H1 (cell line): ENCODE data around the gene SPOCK1. TPM values are rescaled to one million over a fixed set of nuclear protein-coding genes. Genes with fewer than 3 reads are reported as not detected.

Experiments
- CTCF ChIA-PET: fragments of 300-600 bp; sonication (Branson Sonifier 250); formaldehyde crosslinking; loops from one replicate; lab custom pipeline; 2021; ENCODE audit not compliant: partially characterized antibody; lab: Charles Lee
- POLR2A ChIA-PET: fragments of 300-600 bp; sonication (Branson Sonifier 250); formaldehyde crosslinking; loops from one replicate; lab custom pipeline; 2021; ENCODE audit warnings: inconsistent platforms; ENCODE audit not compliant: partially characterized antibody; lab: Charles Lee
- DNase-seq, 2 experiments: peaks; one replicate each; pipeline versions ENCODE4 v3.0.0 to v3.0.0-alpha.2; 2010 to 2022; ENCODE audit warnings: low spot score in 2 of 2, low read depth in 1 of 2, mixed read lengths in 1 of 2
- FAIRE-seq: peaks from 2 replicates; lab custom pipeline; 2011; peaks lifted over from hg19 to GRCh38; lab: Jason Lieb, UNC
- H2AFZ ChIP-seq: 2 replicates; pipeline ENCODE4 v1.8.1; 2012; ENCODE audit warnings: low read length, inconsistent platforms
- H2AK5ac ChIP-seq: 2 replicates; pipeline ENCODE4 v1.6.1; 2013; ENCODE audit warnings: low read depth, low read length
- H2BK120ac ChIP-seq: replicated peaks from 2 replicates; pipeline ENCODE3; 2013; ENCODE audit warnings: low read depth, low read length, inconsistent platforms
- H2BK12ac ChIP-seq: 2 replicates; pipeline ENCODE4 v1.6.1; 2013; ENCODE audit warnings: low read depth, low read length
- H2BK15ac ChIP-seq: 2 replicates; pipeline ENCODE4 v1.6.1; 2013; ENCODE audit warnings: low read length
- H2BK20ac ChIP-seq: 2 replicates; pipeline ENCODE4 v1.6.1; 2013; ENCODE audit warnings: low read length
- H2BK5ac ChIP-seq: 2 replicates; pipeline ENCODE4 v1.6.1; 2013; ENCODE audit warnings: low read depth, low read length
- H3K14ac ChIP-seq: 2 replicates; pipeline ENCODE4 v1.6.1; 2013; ENCODE audit warnings: inconsistent platforms; ENCODE audit not compliant: insufficient read length
- H3K18ac ChIP-seq: 2 replicates; pipeline ENCODE4 v1.6.1; 2013; ENCODE audit warnings: low read length; ENCODE audit errors: extremely low read depth
- H3K23ac ChIP-seq: 2 replicates; pipeline ENCODE4 v1.6.1; 2013; ENCODE audit warnings: inconsistent platforms; ENCODE audit not compliant: insufficient read length
- H3K23me2 ChIP-seq: 2 replicates; pipeline ENCODE4 v1.6.1; 2013; ENCODE audit warnings: low read depth, low read length
- H3K27ac ChIP-seq: 2 replicates; pipeline ENCODE4 v1.6.1; 2011; ENCODE audit warnings: low read depth, low read length, inconsistent platforms
- H3K27me3 ChIP-seq, 4 experiments: replicated peaks in 1 of 4; 1 replicate in 1 of 4; 2 replicates in 3 of 4; pipeline versions ENCODE4 v1.6.1 to v1.8.1; 2011 to 2013; ENCODE audit warnings: low read length in 3 of 4, mild to moderate bottlenecking in 3 of 4, inconsistent platforms in 2 of 4, mixed read lengths in 2 of 4, moderate library complexity in 1 of 4; ENCODE audit not compliant: control insufficient read depth in 3 of 4, insufficient read depth in 3 of 4; ENCODE audit errors: extremely low read depth in 1 of 4
- H3K36me3 ChIP-seq, 4 experiments: 2 replicates each; pipeline versions ENCODE4 v1.6.1 to v1.8.1; 2011 to 2013; ENCODE audit warnings: mild to moderate bottlenecking in 4 of 4, low read length in 3 of 4, moderate library complexity in 2 of 4, control low read depth in 1 of 4, inconsistent platforms in 1 of 4; ENCODE audit not compliant: insufficient read depth in 4 of 4, control insufficient read depth in 2 of 4
- H3K4ac ChIP-seq: replicated peaks from 2 replicates; pipeline ENCODE3; 2013; ENCODE audit warnings: low read length, low read depth, mixed read lengths, inconsistent platforms; ENCODE audit not compliant: insufficient read length
- H3K4me1 ChIP-seq, 4 experiments: replicated peaks in 1 of 4; 1 replicate in 1 of 4; 2 replicates in 3 of 4; pipeline versions ENCODE4 v1.6.1 to v1.8.1; 2011 to 2013; ENCODE audit warnings: low read length in 3 of 4, inconsistent platforms in 2 of 4, mixed read lengths in 1 of 4; ENCODE audit not compliant: insufficient read depth in 4 of 4, control insufficient read depth in 3 of 4
- H3K4me2 ChIP-seq, 2 experiments: 2 replicates each; pipeline versions ENCODE4 v1.6.1 to v1.8.1; 2011 to 2013; ENCODE audit warnings: low read depth in 2 of 2, low read length in 2 of 2, control low read depth in 1 of 2, inconsistent platforms in 1 of 2, mild to moderate bottlenecking in 1 of 2; ENCODE audit not compliant: insufficient read depth in 1 of 2
- H3K4me3 ChIP-seq, 4 experiments: fragments of 200-600, 300-600 bp in 1 of 4; sonication (generic), shearing (Covaris generic), sonication (Bioruptor Twin) in 1 of 4; 2 replicates each; pipeline versions ENCODE4 v1.5.1 to v1.8.1; 2011 to 2016; ENCODE audit warnings: low read length in 4 of 4, low read depth in 3 of 4, control low read depth in 2 of 4, inconsistent platforms in 2 of 4, mild to moderate bottlenecking in 2 of 4, mixed read lengths in 1 of 4, moderate library complexity in 1 of 4; ENCODE audit not compliant: insufficient read depth in 2 of 4; ENCODE audit errors: extremely low read depth in 1 of 4
- H3K56ac ChIP-seq: replicated peaks from 2 replicates; pipeline ENCODE3; 2013; ENCODE audit warnings: low read depth, mild to moderate bottlenecking, mixed read lengths, low read length, inconsistent platforms; ENCODE audit not compliant: insufficient read length
- H3K79me1 ChIP-seq: 2 replicates; pipeline ENCODE4 v1.6.1; 2013; ENCODE audit warnings: low read depth, low read length, control low read depth
- H3K79me2 ChIP-seq, 2 experiments: 2 replicates each; pipeline versions ENCODE4 v1.6.1 to v1.8.1; 2012 to 2013; ENCODE audit warnings: low read length in 2 of 2, mild to moderate bottlenecking in 2 of 2, inconsistent platforms in 1 of 2; ENCODE audit not compliant: insufficient read depth in 2 of 2, control insufficient read depth in 1 of 2
- H3K9ac ChIP-seq, 4 experiments: replicated peaks in 1 of 4; 1 replicate in 1 of 4; 2 replicates in 3 of 4; pipeline versions ENCODE4 v1.6.1 to v1.8.1; 2011 to 2013; ENCODE audit warnings: low read depth in 3 of 4, low read length in 3 of 4, control low read depth in 2 of 4, mild to moderate bottlenecking in 2 of 4, moderate library complexity in 2 of 4, inconsistent platforms in 1 of 4; ENCODE audit errors: extremely low read depth in 1 of 4
- H3K9me3 ChIP-seq, 2 experiments: 2 replicates each; pipeline versions ENCODE4 v1.6.1 to v1.8.1; 2012 to 2013; ENCODE audit warnings: mild to moderate bottlenecking in 2 of 2, moderate library complexity in 2 of 2, control low read depth in 1 of 2, inconsistent platforms in 1 of 2, low read depth in 1 of 2, low read length in 1 of 2, mixed read lengths in 1 of 2; ENCODE audit not compliant: insufficient read depth in 2 of 2
- H4K20me1 ChIP-seq, 2 experiments: replicated peaks in 1 of 2; 2 replicates each; pipeline versions ENCODE3 to v1.8.1; 2011 to 2013; ENCODE audit warnings: inconsistent platforms in 2 of 2, low read length in 2 of 2, mild to moderate bottlenecking in 1 of 2; ENCODE audit not compliant: insufficient read depth in 2 of 2, control insufficient read depth in 1 of 2
- H4K5ac ChIP-seq: 2 replicates; pipeline ENCODE4 v1.6.1; 2013; ENCODE audit warnings: low read length, low read depth, mixed read lengths, inconsistent platforms; ENCODE audit not compliant: insufficient read length
- H4K8ac ChIP-seq: 2 replicates; pipeline ENCODE4 v1.8.0; 2013; ENCODE audit warnings: mild to moderate bottlenecking, moderate library complexity, low read length, inconsistent platforms; ENCODE audit not compliant: insufficient read depth; ENCODE audit errors: extremely low read depth
- H4K91ac ChIP-seq: replicated peaks from 2 replicates; pipeline ENCODE3; 2013; ENCODE audit warnings: low read length, mixed read lengths, inconsistent platforms; ENCODE audit not compliant: insufficient read length
- EZH2 ChIP-seq: fragments of 200-600 bp; sonication (generic); IDR thresholded peaks from 2 replicates; pipeline ENCODE4 v1.7.1; 2012; ENCODE audit warnings: low read depth, mild to moderate bottlenecking, moderate library complexity, low read length, inconsistent platforms; ENCODE audit not compliant: severe bottlenecking
- GABPA ChIP-seq: IDR thresholded peaks from 2 replicates; pipeline ENCODE4 v1.6.1; 2011; ENCODE audit warnings: mild to moderate bottlenecking, low read length, moderate library complexity, borderline replicate concordance; ENCODE audit not compliant: insufficient read depth
- KDM4A ChIP-seq: IDR thresholded peaks from one replicate; pipeline ENCODE4 v1.7.1; 2012; ENCODE audit warnings: low read depth, mild to moderate bottlenecking, moderate library complexity, low read length, inconsistent platforms; ENCODE audit not compliant: severe bottlenecking
- RAD21 ChIP-seq, 2 experiments: IDR thresholded peaks in 1 of 2; conservative IDR thresholded peaks in 1 of 2; 2 replicates each; pipeline ENCODE4 v1.6.1; 2011; ENCODE audit warnings: low read depth in 2 of 2, low read length in 2 of 2, improper control_type of control experiment in 1 of 2, inconsistent platforms in 1 of 2, mild to moderate bottlenecking in 1 of 2, moderate library complexity in 1 of 2
- RBBP5 ChIP-seq: IDR thresholded peaks from 2 replicates; pipeline ENCODE4 v1.7.1; 2012; ENCODE audit warnings: low read depth, mild to moderate bottlenecking, inconsistent platforms, low read length, moderate library complexity, borderline replicate concordance
- RNF2 ChIP-seq: fragments of 200-900, 300-1000 bp; sonication (generic); IDR thresholded peaks from 2 replicates; pipeline ENCODE4 v1.7.1; 2016; ENCODE audit warnings: borderline replicate concordance, low read depth, mild to moderate bottlenecking, antibody characterized with exemption, low read length; ENCODE audit not compliant: poor library complexity, severe bottlenecking; ENCODE audit errors: missing control alignments
- RXRA ChIP-seq: IDR thresholded peaks from 2 replicates; pipeline ENCODE4 v1.6.1; 2011; ENCODE audit warnings: low read depth, mild to moderate bottlenecking, low read length, moderate library complexity; ENCODE audit not compliant: insufficient read depth
- SIRT6 ChIP-seq: IDR thresholded peaks from one replicate; pipeline ENCODE4 v1.7.1; 2012; ENCODE audit warnings: low read length, inconsistent platforms
- SRF ChIP-seq: IDR thresholded peaks from 2 replicates; pipeline ENCODE4 v1.6.1; 2011; ENCODE audit warnings: mild to moderate bottlenecking, low read depth, low read length, moderate library complexity
- TBP ChIP-seq: IDR thresholded peaks from 2 replicates; pipeline ENCODE4 v1.6.1; 2011; ENCODE audit warnings: low read depth, low read length, improper control_type of control experiment
- TEAD4 ChIP-seq: IDR thresholded peaks from 2 replicates; pipeline ENCODE4 v1.6.1; 2012; ENCODE audit warnings: low read depth, low read length, inconsistent platforms, mixed read lengths
- YY1 ChIP-seq: IDR thresholded peaks from 2 replicates; pipeline ENCODE4 v1.6.1; 2011; ENCODE audit warnings: low read depth, mild to moderate bottlenecking, low read length
- WGBS, 2 experiments: shearing (Covaris generic) in 1 of 2; methylation state at CpG; one replicate each; pipeline versions ENCODE4 v1.1.6 to v1.1.7; 2013 to 2015; ENCODE audit warnings: low lambda C conversion rate in 2 of 2, mixed read lengths in 2 of 2, inconsistent platforms in 1 of 2, low coverage in 1 of 2, missing lambda C conversion rate in 1 of 2; ENCODE audit not compliant: insufficient replicate concordance in 2 of 2, insufficient coverage in 1 of 2, insufficient read length in 1 of 2; ENCODE audit errors: extremely low coverage in 1 of 2, missing lambda C conversion rate in 1 of 2; 5-methylcytosine and 5-hydroxymethylcytosine counted together
- polyA plus RNA-seq, 7 experiments: library from polyadenylated mRNA; depleted of rRNA in 3 of 7; stranded (reverse) in 5 of 7; unstranded in 2 of 7; fragments of >200 nt in 5 of 7; fragments of 200-250 nt in 2 of 7; gene quantifications; 1 replicate in 5 of 7; 2 replicates in 1 of 7; 4 replicates in 1 of 7; pipeline versions ENCODE4 v1.2.1 to v1.2.3, GENCODE V29; 2011 to 2013; ENCODE audit warnings: missing spikeins in 2 of 7, mixed read lengths in 2 of 7
- total RNA-seq: library from RNA; stranded (reverse); fragmentation: NEBNext Ultra II Directional; extraction: Animal tissue kit (Norgen Biotek cat#: 25700); gene quantifications from 2 replicates; pipeline ENCODE4 v1.2.1, GENCODE V29; 2021

The SPOCK1 gene
- total and polyA plus RNA-seq, 2 of the 8 experiments (the other 6 are each of a cell fraction or from before 2014, with no cell fraction given) = 6.9 to 18.1 TPM

DNA sequence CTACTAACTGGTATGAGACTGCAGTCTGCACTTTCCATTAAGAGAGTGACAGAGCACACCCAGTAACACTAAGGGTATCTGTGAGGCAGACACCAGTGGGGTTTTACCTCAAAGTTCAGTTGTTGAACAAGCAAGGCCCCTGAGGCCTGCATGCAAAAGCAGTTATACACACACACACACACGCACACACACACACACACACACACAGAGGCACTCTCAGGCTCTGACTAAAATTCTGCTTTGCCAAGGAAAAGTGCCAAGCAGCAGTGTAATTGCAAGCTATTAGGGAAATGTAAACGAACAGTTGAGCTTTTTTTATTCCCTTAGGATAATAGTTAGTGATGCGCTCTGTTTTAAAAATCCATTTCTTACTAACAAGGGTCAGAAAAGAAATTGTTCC, 377.1 kb downstream of the SPOCK1 start:
- Histone ChIP-seq H2BK5ac (no peak overlapping the region), H2BK20ac (no peak overlapping the region), H4K5ac (no peak overlapping the region), H3K56ac (no peak overlapping the region), H2AFZ (no peak overlapping the region), H3K18ac (no peak overlapping the region), H3K23me2 (no peaks in the 10 kb centered on the region), H3K9me3 (no peaks in the 10 kb centered on the region), H2BK120ac (no peak overlapping the region), H3K4me2 (no peak overlapping the region), H4K91ac (no peak overlapping the region), H4K8ac (no peak overlapping the region), H3K27me3 (no peaks in the 10 kb centered on the region), H3K36me3 (no peaks in the 10 kb centered on the region), H3K23ac (no peak overlapping the region), H3K14ac (no peak overlapping the region), H2BK15ac (no peak overlapping the region), H2AK5ac (no peak overlapping the region), H3K4me3 (no peak overlapping the region), H3K79me1 (no peaks in the 10 kb centered on the region; the same call in 1 of the 2 replicates), H3K4ac (no peak overlapping the region), H3K79me2 (no peaks in the 10 kb centered on the region), H3K27ac (no peak overlapping the region), H4K20me1 (no peaks in the 10 kb centered on the region), H2BK12ac (no peak overlapping the region), H3K4me1 (no peaks in the 10 kb centered on the region), H3K9ac (no peak overlapping the region)
- FAIRE-seq (no peak), DNase-seq (no peak)
- ChIA-PET POLR2A (no interaction called here), CTCF (no interaction called here)
- 64% methylated on average over 3 of the region's 3 CpGs; no CpG with 5 or more reads in 1 of the 2 experiments for WGBS, 2 experiments
- TF ChIP-seq SRF (no peak), YY1 (no peak), RXRA (no peak), KDM4A (no peak), EZH2 (no peak), RBBP5 (no peak), TEAD4 (no peak), RAD21 (IDR thresholded peaks at IDR 0.05 in 1 of 2, conservative IDR thresholded peaks at IDR 0.05 in 1 of 2; ENCODE audit: low read depth in 2 of 2, low read length in 2 of 2) (no peak), TBP (no peak), GABPA (no peak), RNF2 (no peak), SIRT6 (no peak)
